ENCODE data around the gene NTF3.

Gene NTF3
- total RNA-seq, result 0 reads per million in 2 donors

DNA sequence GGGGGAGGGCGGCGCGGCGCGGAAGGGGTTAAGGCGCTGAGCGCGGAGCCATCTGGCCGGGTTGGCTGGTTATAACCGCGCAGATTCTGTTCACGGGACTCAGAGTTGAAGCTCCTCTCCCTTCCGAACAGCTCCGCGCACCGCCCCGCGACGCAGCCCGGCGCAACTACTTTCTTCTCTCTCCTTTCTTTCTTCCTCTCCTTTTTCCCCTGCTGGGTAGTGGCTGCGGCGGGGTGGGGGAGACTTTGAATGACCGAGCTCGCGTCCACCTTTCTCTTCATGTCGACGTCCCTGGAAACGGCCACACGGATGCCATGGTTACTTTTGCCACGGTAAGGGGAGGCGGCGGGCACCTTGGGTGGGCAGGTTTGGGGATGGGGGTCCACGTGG is at the start of gene NTF3:
NTF3 (plus strand) TSS at position 98 of the 390 bp plus-strand sequence; CDS start at position 315, 217 bp downstream.
- no peak for DNase-seq

DNA sequence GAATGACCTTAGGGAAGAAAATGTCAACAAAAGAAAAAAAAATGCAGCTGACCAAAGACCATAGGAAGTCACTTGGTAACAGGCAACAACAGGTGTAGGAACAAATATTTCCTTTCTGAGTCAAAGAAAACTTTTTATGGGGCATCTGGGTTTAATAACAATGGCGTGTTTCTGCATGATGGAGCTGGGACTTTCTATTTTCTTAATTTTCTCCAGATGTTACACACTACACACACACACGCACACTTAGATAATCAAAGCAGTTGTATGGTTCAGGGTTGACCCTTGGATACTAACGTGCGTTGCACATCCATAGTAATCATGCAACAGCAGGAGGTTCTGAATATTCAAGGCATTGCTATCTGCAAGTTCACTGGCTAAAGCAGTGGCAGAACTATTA is 47.9 kb upstream of the NTF3 start:
- DNase-seq, result no peak

DNA sequence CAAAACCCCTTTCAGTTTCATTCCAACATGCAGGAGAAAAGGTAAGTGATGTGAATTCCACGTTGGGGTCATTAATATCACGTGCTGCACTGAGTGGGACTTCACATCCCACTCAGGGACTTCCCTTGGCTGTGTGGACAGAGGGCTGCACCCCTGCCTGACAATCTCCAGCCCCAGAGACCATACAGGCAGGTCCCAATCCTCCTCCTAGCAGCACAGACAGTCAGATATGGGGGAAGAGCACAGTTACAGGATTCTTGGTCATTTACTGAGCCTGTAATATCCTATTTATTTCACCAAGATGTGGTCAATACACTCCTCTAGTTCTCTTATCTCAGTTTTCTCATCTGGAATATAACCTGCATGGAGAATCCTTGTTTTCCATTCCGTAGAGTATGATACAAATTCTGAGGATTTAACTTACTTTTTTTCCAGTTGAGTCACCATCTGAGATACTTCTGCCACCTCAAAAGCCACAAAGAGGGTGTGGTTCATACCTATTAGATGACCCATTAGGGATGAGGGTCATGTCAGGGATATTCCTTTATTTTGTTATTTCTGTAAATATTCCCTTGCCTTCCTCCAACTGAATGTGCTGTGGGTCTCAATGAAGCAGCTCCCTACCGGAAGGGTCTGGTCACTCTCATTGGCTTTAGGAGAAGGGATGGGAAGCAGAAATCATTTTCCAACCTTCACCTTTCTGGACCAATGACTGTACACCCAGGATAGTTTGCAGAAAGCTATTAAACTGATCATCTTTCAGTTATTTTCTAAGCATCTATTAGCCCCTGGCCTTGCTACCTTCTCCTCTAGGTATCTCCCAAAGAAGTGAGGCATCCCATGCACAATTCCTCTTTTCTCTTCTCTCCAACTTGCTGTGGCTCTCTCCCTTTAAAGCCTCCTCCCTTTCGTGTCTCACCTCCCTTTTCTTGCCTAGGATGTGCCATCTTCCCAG is 43.0 kb upstream of the NTF3 start:
- no peak for DNase-seq

GRCh38 chr12:5390174-5390799 is 41.6 kb upstream of the NTF3 start:
- DNase-seq, result no peak

DNA sequence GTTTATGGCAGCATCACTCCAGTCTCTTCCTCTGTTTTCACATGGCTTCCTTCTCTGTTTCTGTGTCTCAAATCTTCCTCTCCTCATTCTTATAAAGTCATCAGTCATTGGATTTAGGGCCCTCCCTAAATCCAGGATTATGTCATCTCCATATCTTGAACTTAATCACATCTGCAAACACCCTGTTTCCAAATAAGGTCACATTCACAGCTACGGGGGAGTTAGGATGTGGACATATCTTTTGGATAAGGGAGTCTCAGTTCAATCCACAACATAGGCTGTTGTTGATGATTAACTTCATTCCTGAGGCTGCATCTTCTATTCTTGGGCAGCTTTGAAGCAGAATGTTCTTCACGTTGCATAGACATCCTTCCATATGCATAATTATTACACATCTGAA is 40.3 kb upstream of the NTF3 start:
- no peak for DNase-seq

GRCh38 chr12:5392961-5393360 is 38.9 kb upstream of the NTF3 start:
- no peak for DNase-seq

DNA sequence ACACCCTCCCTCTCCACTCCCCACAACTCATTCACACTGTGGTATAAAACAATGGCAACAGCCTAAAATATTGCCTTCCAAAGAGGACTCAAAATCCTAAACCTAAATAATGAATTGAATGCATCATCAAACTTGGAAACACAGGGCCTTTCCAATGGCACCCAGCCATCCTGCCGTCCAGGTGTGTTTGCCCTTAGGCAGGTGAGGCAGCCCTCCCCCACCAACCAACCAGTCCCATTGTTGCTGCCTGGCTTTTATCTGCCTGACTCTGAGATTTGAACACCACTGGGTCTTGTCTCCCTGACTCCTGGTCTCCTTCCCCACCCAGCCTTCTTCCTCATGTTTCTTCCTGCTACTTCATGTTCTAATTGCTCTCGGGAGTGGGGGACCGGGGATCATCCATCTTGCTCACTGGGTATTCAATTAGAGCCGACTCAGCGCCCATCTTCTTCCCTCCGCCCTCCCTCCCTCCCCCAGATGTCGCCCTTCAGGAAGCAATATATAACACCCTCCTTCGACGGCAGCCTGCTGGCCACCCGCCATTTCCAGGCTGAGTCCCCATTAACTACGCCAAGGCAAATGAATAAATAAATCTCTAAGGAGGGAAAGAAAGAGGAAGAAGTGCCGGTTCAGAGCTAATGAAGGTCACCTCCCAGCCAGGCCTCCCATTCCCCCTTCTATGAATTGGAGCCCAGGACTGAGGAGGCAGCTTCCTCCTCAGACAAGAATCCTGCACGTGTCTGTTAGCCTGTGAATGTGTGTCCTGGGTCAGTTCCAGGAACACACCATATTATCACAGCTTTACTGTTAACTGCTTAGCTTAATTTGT is 36.3 kb upstream of the NTF3 start:
- no peak for DNase-seq

DNA sequence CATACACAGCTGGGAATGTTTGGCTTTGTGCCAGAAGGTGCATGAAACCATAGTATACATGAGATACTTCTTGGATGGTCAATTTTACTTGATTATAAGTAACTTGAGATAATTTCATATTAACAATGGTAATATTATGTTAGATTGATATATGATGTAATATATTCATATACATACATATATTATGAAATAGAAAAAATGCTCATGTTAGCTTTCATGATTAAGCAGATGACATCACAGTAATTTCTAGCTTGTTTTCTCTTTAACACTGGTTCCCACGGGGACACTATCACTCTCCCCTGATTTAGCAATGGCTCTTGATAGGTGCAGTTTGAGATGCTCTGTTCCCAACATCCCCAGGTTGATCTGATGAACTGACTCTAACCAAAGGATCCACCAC is 35.4 kb upstream of the NTF3 start:
- no peak for DNase-seq

DNA sequence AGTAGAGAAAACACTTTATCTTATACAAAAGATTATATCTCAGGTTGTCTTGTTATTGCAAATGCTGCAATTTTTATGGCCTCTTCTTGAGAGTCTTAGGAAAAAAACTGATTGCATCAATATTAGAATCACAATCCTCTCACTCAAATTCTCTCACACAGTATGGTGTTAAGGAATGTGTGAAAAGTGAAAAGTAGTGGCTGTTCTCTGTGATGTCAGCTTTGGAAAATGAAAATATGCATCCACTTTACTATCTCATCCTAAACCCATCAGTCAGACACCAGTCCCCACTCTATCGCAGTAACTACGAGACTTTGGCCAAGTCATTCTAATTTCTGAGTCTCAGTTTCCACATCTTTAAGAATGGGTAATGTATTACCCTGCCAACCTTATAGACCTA is 32.6 kb upstream of the NTF3 start:
- DNase-seq, result no peak

- DNase-seq, result no peak
Observed at GRCh38 chr12:5402009-5402935, 29.6 kb upstream of the NTF3 start.

GRCh38 chr12:5403411-5403810 is 28.5 kb upstream of the NTF3 start:
- DNase-seq, result no peak

GRCh38 chr12:5407034-5407856 is 24.7 kb upstream of the NTF3 start:
- no peak for DNase-seq

GRCh38 chr12:5409619-5410018 is 22.3 kb upstream of the NTF3 start:
- no peak for DNase-seq

- DNase-seq, result no peak
Observed at GRCh38 chr12:5416571-5416970, 15.3 kb upstream of the NTF3 start.

- DNase-seq, result no peak
Observed at GRCh38 chr12:5417500-5417899, 14.4 kb upstream of the NTF3 start.

- no peak for DNase-seq
Observed at GRCh38 chr12:5428332-5429221, 3.3 kb upstream of the NTF3 start.

- DNase-seq, result no peak
Observed at GRCh38 chr12:5429741-5430557, 2.0 kb upstream of the NTF3 start.

DNA sequence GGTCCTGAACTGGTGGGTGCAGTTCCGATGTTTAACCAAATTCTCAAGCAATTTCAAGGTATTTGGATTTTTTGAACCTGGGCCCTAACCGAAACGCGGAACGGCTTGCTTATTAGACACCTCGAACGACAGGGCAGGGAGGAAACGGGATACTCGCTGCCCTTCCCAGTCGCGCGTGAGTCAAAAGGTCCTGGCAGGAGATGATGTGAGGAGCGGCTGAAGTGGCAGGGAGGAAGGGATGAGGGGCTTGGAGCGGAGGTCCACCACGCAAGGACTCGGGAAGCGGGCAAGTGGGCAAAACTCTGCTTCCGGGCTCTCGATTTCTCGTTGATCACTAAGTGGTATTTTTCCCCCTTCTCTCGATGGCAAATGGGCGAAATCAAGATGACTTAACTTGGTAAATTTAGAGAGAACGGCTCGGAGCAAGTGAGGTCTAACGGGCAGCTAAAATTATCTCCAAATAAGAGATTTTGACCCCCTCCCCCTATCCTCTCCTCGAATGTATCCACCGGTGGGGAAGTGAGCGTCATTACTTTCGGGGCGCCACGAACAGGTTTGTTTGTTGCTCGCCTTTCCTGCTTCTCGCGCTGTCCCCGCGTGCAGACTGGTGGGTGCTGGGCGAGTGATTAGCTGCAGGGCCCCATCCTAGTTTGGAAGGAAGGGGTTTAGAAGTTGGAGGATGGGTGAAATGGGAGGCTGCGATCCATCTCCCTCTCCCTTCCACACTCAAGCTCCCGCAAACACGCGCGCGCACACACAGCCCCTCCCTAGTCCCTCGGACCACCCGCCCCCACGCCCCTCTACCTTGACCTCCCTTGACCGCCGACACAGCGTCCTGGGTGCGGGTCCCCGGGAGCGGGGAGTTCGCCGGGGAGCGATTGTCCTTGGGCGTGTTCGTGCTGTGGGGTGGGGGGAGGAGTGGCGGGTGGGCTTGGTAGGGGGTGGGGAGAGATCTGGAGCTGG is 986 bp upstream of the NTF3 start:
- no peak for DNase-seq

Data from T-helper 9 cell (primary cell).